ENCODE data around the gene FBXL4.

FBXL4 gene

GRCh38 chr6:98845211-98846020 is 102.3 kb downstream of the FBXL4 start:
- no peak overlapping the region for H3K4me3 ChIP-seq (ENCODE audit: low read depth, low read length)
- peak; percentile 87 for DNase-seq (ENCODE audit: low read depth)
- TF ChIP-seq CTCF (conservative IDR thresholded peaks at IDR 0.05; ENCODE audit: low read depth, low read length) = peak; percentile 94

- no peak overlapping the region for H3K4me3 ChIP-seq (ENCODE audit: low read depth, low read length)
- no peak for DNase-seq (ENCODE audit: low read depth)
- TF ChIP-seq CTCF (conservative IDR thresholded peaks at IDR 0.05; ENCODE audit: low read depth, low read length) = no peak
Measured at GRCh38 chr6:98844244-98845210, 103.2 kb downstream of the FBXL4 start.

- TF ChIP-seq CTCF (conservative IDR thresholded peaks at IDR 0.05; ENCODE audit: low read depth, low read length) = no peak
- H3K4me3 ChIP-seq (ENCODE audit: low read depth, low read length) = no peak overlapping the region
- DNase-seq (ENCODE audit: low read depth) = no peak
Measured at GRCh38 chr6:98843271-98844243, 104.2 kb downstream of the FBXL4 start.

GRCh38 chr6:98842342-98843180 is 105.2 kb downstream of the FBXL4 start:
- no peak for DNase-seq (ENCODE audit: low read depth)
- no peak for TF ChIP-seq CTCF (conservative IDR thresholded peaks at IDR 0.05; ENCODE audit: low read depth, low read length)
- no peak overlapping the region for H3K4me3 ChIP-seq (ENCODE audit: low read depth, low read length)

- DNase-seq (ENCODE audit: low read depth) = no peak
- no peak for TF ChIP-seq CTCF (conservative IDR thresholded peaks at IDR 0.05; ENCODE audit: low read depth, low read length)
Measured at GRCh38 chr6:98841621-98842341, 106.0 kb downstream of the FBXL4 start.

More at GRCh38 chr6:98841621-98842341, 106.0 kb downstream of the FBXL4 start:
- H3K4me3 ChIP-seq (ENCODE audit: low read depth, low read length) = no peak overlapping the region

Data from choroid plexus epithelial cell (primary cell).